Fibroblast of the aortic adventitia (primary cell): Measurements from ENCODE around the gene GRIK4. TPM values are rescaled to one million over a fixed set of nuclear protein-coding genes. Genes with fewer than 3 reads are reported as not detected.

Experiments used
- DNase-seq: peaks from one replicate; pipeline ENCODE4 v3.0.0-alpha.2; 2010; ENCODE audit warnings: low read depth
- H3K4me3 ChIP-seq: 2 replicates; pipeline ENCODE4 v1.5.1; 2011; ENCODE audit warnings: low read depth, mild to moderate bottlenecking, control low read depth, low read length, moderate library complexity
- CTCF ChIP-seq: IDR thresholded peaks from 2 replicates; pipeline ENCODE4 v1.5.1; 2011; ENCODE audit warnings: mild to moderate bottlenecking, low read length, control low read depth, inconsistent platforms; ENCODE audit not compliant: insufficient read depth
- total RNA-seq: library from RNA; depleted of rRNA; stranded (reverse); fragments of >200 nt; gene quantifications from 2 replicates; pipeline ENCODE4 v1.2.3, GENCODE V29; 2012; ENCODE audit warnings: low replicate concordance

The GRIK4 gene
- total RNA-seq, 1 donor: not detected

- peak; percentile 56 for DNase-seq
- no peak for TF ChIP-seq CTCF
- no peak overlapping the region for H3K4me3 ChIP-seq
Measured at GRCh38 chr11:120532082-120532831, 20.7 kb downstream of the GRIK4 start.

GRCh38 chr11:120532832-120533196 is 21.3 kb downstream of the GRIK4 start:
- no peak overlapping the region for H3K4me3 ChIP-seq
- TF ChIP-seq CTCF: no peak
- peak; percentile 19 for DNase-seq

- H3K4me3 ChIP-seq: no peak overlapping the region
- no peak for DNase-seq
- no peak for TF ChIP-seq CTCF
Measured at GRCh38 chr11:120536091-120536796, 24.7 kb downstream of the GRIK4 start.

GRCh38 chr11:120536797-120537169 is 25.2 kb downstream of the GRIK4 start:
- no peak overlapping the region for H3K4me3 ChIP-seq
- DNase-seq: no peak
- TF ChIP-seq CTCF: no peak

- H3K4me3 ChIP-seq: no peak overlapping the region
- no peak for DNase-seq
- no peak for TF ChIP-seq CTCF
Measured at GRCh38 chr11:120537996-120538395, 26.4 kb downstream of the GRIK4 start.

GRCh38 chr11:120538707-120539106 is 27.2 kb downstream of the GRIK4 start:
- no peak for TF ChIP-seq CTCF
- DNase-seq: no peak
- H3K4me3 ChIP-seq: no peak overlapping the region
